ENCODE data around the gene CHRNG. TPM values are rescaled to one million over a fixed set of nuclear protein-coding genes. Genes with fewer than 3 reads are reported as not detected.
"Not testable (repeated sequence)": the region's sequence is repeated elsewhere in the genome, so short reads cannot be mapped to it uniquely, and the experiment has no call there.

CHRNG gene
- total RNA-seq, 8 experiments from 2014 or later = 0.38 to 2.4 (median 0.93) TPM

- ATAC-seq (replicated peaks in 6 of 8) = no peak
- WGBS, 10 experiments = 67 to 100% (median 90%) methylated on average over 2 to 4 of the region's 4 CpGs; no CpG with 5 or more reads in 2 of the 10 experiments
- H3K27ac ChIP-seq = no peak overlapping the region
- in situ Hi-C loops (cut with MboI; ENCODE audit: low pct_unique_long_range_greater_than_20kb in 2 of 9, low sequenced_read_pairs in 9 of 9, unreplicated experiment in 9 of 9) = no loop called here
- H3K4me1 ChIP-seq (replicated peaks in 1 of 2) = peaks cover 4 to 10% of the 10 kb centered on the region in 2 donors
- peak overlapping the region; percentile 53 to 73 (median 70) for H3K4me3 ChIP-seq
These were observed 12.3 kb downstream of the CHRNG start for GRCh38 chr2:232551776-232552175.

- WGBS, 10 experiments = 73 to 100% (median 87%) methylated on average over 1 to 3 of the region's 3 CpGs; no CpG with 5 or more reads in 1 of the 10 experiments
- Histone ChIP-seq H3K4me3 (no peak overlapping the region), H3K27ac (no peak overlapping the region), H3K4me1 (replicated peaks in 1 of 2) (peaks cover 0 to 7% of the 10 kb centered on the region in 2 donors)
- no peak for ATAC-seq (replicated peaks in 6 of 8)
- in situ Hi-C loops (cut with MboI; ENCODE audit: low pct_unique_long_range_greater_than_20kb in 2 of 9, low sequenced_read_pairs in 9 of 9, unreplicated experiment in 9 of 9) = no loop called here
These were observed 16.9 kb downstream of the CHRNG start for GRCh38 chr2:232556426-232556825.

GRCh38 chr2:232562515-232563151 is 23.1 kb downstream of the CHRNG start:
- Histone ChIP-seq H3K27ac (no peak overlapping the region), H3K4me3 (no peak overlapping the region), H3K4me1 (replicated peaks in 1 of 2) (no peaks in the 10 kb centered on the region)
- in situ Hi-C loops (cut with MboI; ENCODE audit: low pct_unique_long_range_greater_than_20kb in 2 of 9, low sequenced_read_pairs in 9 of 9, unreplicated experiment in 9 of 9) = no loop called here
- no peak for ATAC-seq (replicated peaks in 6 of 8)
- WGBS, 10 experiments = 60 to 100% (median 81%) methylated on average over 1 to 8 of the region's 8 CpGs

- no peak for ATAC-seq (replicated peaks in 6 of 8)
- H3K4me1 ChIP-seq (replicated peaks in 1 of 2) = no peaks in the 10 kb centered on the region
- in situ Hi-C loops (cut with MboI; ENCODE audit: low pct_unique_long_range_greater_than_20kb in 2 of 9, low sequenced_read_pairs in 9 of 9, unreplicated experiment in 9 of 9) = no loop called here
- 27 to 100% (median 53%) methylated on average over 1 to 3 of the region's 3 CpGs; no CpG with 5 or more reads in 3 of the 10 experiments for WGBS, 10 experiments
- no peak overlapping the region for H3K27ac ChIP-seq
- H3K4me3 ChIP-seq = no peak overlapping the region
These were observed 24.1 kb downstream of the CHRNG start for GRCh38 chr2:232563580-232563979.

- Histone ChIP-seq H3K4me3 (no peak overlapping the region), H3K27ac (no peak overlapping the region), H3K4me1 (replicated peaks in 1 of 2) (no peaks in the 10 kb centered on the region)
- peak in 2 of 8 experiments; percentile 36 to 50 for ATAC-seq (replicated peaks in 6 of 8)
- in situ Hi-C loops (cut with MboI; ENCODE audit: low pct_unique_long_range_greater_than_20kb in 2 of 9, low sequenced_read_pairs in 9 of 9, unreplicated experiment in 9 of 9) = no loop called here
These were observed 28.2 kb downstream of the CHRNG start for GRCh38 chr2:232567721-232568120.

GRCh38 chr2:232568161-232568560 is 28.7 kb downstream of the CHRNG start:
- H3K4me3 ChIP-seq = no peak overlapping the region
- H3K4me1 ChIP-seq (replicated peaks in 1 of 2) = no peaks in the 10 kb centered on the region
- ATAC-seq (replicated peaks in 6 of 8) = peak in 5 of 8 experiments; percentile 25 to 99 (median 89)
- 21 to 100% (median 73%) methylated on average over 1 to 5 of the region's 5 CpGs; no CpG with 5 or more reads in 1 of the 10 experiments for WGBS, 10 experiments
- in situ Hi-C loops (cut with MboI; ENCODE audit: low pct_unique_long_range_greater_than_20kb in 2 of 9, low sequenced_read_pairs in 9 of 9, unreplicated experiment in 9 of 9) = no loop called here
- H3K27ac ChIP-seq = no peak overlapping the region

GRCh38 chr2:232569541-232569940 is 30.0 kb downstream of the CHRNG start:
- H3K27ac ChIP-seq = no peak overlapping the region
- H3K4me1 ChIP-seq (replicated peaks in 1 of 2) = no peaks in the 10 kb centered on the region
- in situ Hi-C loops (cut with MboI; ENCODE audit: low pct_unique_long_range_greater_than_20kb in 2 of 9, low sequenced_read_pairs in 9 of 9, unreplicated experiment in 9 of 9) = no loop called here
- ATAC-seq (replicated peaks in 6 of 8) = no peak
- H3K4me3 ChIP-seq = no peak overlapping the region
- 91 to 100% (median 95%) methylated on average over 1 to 6 of the region's 9 CpGs; no CpG with 5 or more reads in 3 of the 10 experiments for WGBS, 10 experiments

GRCh38 chr2:232570481-232570880 is 31.0 kb downstream of the CHRNG start:
- H3K4me1 ChIP-seq (replicated peaks in 1 of 2); ATAC-seq (replicated peaks in 6 of 8); in situ Hi-C loops (cut with MboI; ENCODE audit: low pct_unique_long_range_greater_than_20kb in 2 of 9, low sequenced_read_pairs in 9 of 9, unreplicated experiment in 9 of 9); H3K4me3 ChIP-seq; H3K27ac ChIP-seq: not testable (repeated sequence)
- WGBS, 10 experiments = 84 to 100% (median 96%) methylated on average over 1 to 6 of the region's 6 CpGs; no CpG with 5 or more reads in 5 of the 10 experiments

- no peak for ATAC-seq (replicated peaks in 6 of 8)
- in situ Hi-C loops (cut with MboI; ENCODE audit: low pct_unique_long_range_greater_than_20kb in 2 of 9, low sequenced_read_pairs in 9 of 9, unreplicated experiment in 9 of 9) = no loop called here
- 40 to 100% (median 95%) methylated on average over 1 to 4 of the region's 7 CpGs; no CpG with 5 or more reads in 3 of the 10 experiments for WGBS, 10 experiments
- Histone ChIP-seq H3K4me3 (no peak overlapping the region), H3K4me1 (replicated peaks in 1 of 2) (no peaks in the 10 kb centered on the region), H3K27ac (no peak overlapping the region)
These were observed 31.6 kb downstream of the CHRNG start for GRCh38 chr2:232571026-232571474.

- Histone ChIP-seq H3K4me1 (replicated peaks in 1 of 2) (peaks cover 0 to 3% of the 10 kb centered on the region in 2 donors), H3K4me3 (no peak overlapping the region), H3K27ac (no peak overlapping the region)
- no peak for ATAC-seq (replicated peaks in 6 of 8)
- in situ Hi-C loops (cut with MboI; ENCODE audit: low pct_unique_long_range_greater_than_20kb in 2 of 9, low sequenced_read_pairs in 9 of 9, unreplicated experiment in 9 of 9) = no loop called here
These were observed 33.5 kb downstream of the CHRNG start for GRCh38 chr2:232573042-232573441.

GRCh38 chr2:232573771-232574435 is 34.4 kb downstream of the CHRNG start:
- 57 to 100% (median 87%) methylated on average over 1 to 8 of the region's 8 CpGs; no CpG with 5 or more reads in 6 of the 10 experiments for WGBS, 10 experiments
- no peak overlapping the region for H3K4me3 ChIP-seq
- in situ Hi-C loops (cut with MboI; ENCODE audit: low pct_unique_long_range_greater_than_20kb in 2 of 9, low sequenced_read_pairs in 9 of 9, unreplicated experiment in 9 of 9) = no loop called here
- peaks cover 0 to 3% of the 10 kb centered on the region in 2 donors for H3K4me1 ChIP-seq (replicated peaks in 1 of 2)
- no peak overlapping the region for H3K27ac ChIP-seq
- no peak for ATAC-seq (replicated peaks in 6 of 8)

- peak in 1 of 8 experiments; percentile 72 for ATAC-seq (replicated peaks in 6 of 8)
- no peak overlapping the region for H3K4me3 ChIP-seq
- H3K27ac ChIP-seq = no peak overlapping the region
- H3K4me1 ChIP-seq (replicated peaks in 1 of 2) = peaks cover 0 to 3% of the 10 kb centered on the region in 2 donors
- 75 to 100% (median 93%) methylated on average over 1 to 5 of the region's 5 CpGs; no CpG with 5 or more reads in 1 of the 10 experiments for WGBS, 10 experiments
- in situ Hi-C loops (cut with MboI; ENCODE audit: low pct_unique_long_range_greater_than_20kb in 2 of 9, low sequenced_read_pairs in 9 of 9, unreplicated experiment in 9 of 9) = no loop called here
These were observed 35.3 kb downstream of the CHRNG start for GRCh38 chr2:232574674-232575403.

- 100% methylated on average over 1 of the region's 1 CpG; no CpG with 5 or more reads in 9 of the 10 experiments for WGBS, 10 experiments
- Histone ChIP-seq H3K4me3 (no peak overlapping the region), H3K4me1 (replicated peaks in 1 of 2) (peaks cover 0 to 3% of the 10 kb centered on the region in 2 donors), H3K27ac (no peak overlapping the region)
- no peak for ATAC-seq (replicated peaks in 6 of 8)
- in situ Hi-C loops (cut with MboI; ENCODE audit: low pct_unique_long_range_greater_than_20kb in 2 of 9, low sequenced_read_pairs in 9 of 9, unreplicated experiment in 9 of 9) = no loop called here
These were observed 35.9 kb downstream of the CHRNG start for GRCh38 chr2:232575404-232575746.

Measured in motor neuron (in vitro differentiated cells).